ENCODE data around the gene BDP1. TPM values are rescaled to one million over a fixed set of nuclear protein-coding genes. Genes with fewer than 3 reads are reported as not detected.
"Not testable (repeated sequence)": the region's sequence is repeated elsewhere in the genome, so short reads cannot be mapped to it uniquely, and the experiment has no call there.

BDP1 gene
- total and polyA plus RNA-seq, 8 donors: 6.4 to 90.7 (median 31.1) TPM

DNA sequence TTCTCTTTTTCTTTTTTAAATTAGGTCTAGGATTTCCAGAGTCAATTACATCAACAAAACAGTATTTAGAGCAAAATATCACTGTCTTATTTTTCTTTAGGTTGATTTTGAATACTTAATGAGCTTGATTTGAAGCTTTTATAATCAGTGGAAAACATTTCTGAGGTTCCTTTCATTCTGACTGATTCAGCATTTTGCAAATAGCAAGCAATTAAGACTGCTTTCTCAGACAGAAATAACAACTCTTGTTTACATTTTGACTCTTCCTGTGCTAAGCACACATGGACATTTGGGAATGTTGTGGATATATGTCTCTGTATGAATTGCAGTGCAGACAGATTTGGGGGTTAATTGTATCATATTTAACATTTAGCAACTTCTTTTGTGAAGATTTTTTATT lies 109.4 kb downstream of the BDP1 start:
- no peaks in the 10 kb centered on the region for H3K4me1 ChIP-seq
- intact Hi-C loops (cut with DNase I; ENCODE audit: low total_unique reads): no loop called here
- H3K4me3 ChIP-seq: no peak overlapping the region
- TF ChIP-seq POLR2AphosphoS5 (IDR thresholded peaks at IDR 0.05) (no peak), EP300 (IDR thresholded peaks at IDR 0.05) (no peak), CTCF (IDR thresholded peaks at IDR 0.05) (no peak), POLR2A (IDR thresholded peaks at IDR 0.05) (no peak)
- no peak overlapping the region for H3K27ac ChIP-seq
- peaks cover 25 to 87% (median 73%) of the 10 kb centered on the region in 4 donors for H3K36me3 ChIP-seq
- no peak for DNase-seq
- H3K27me3 ChIP-seq: no peaks in the 10 kb centered on the region
- H3K9me3 ChIP-seq: no peaks in the 10 kb centered on the region

GRCh38 chr5:71569748-71570509 lies 114.5 kb downstream of the BDP1 start:
- H3K4me3 ChIP-seq: no peak overlapping the region
- H3K36me3 ChIP-seq: peaks cover 7 to 38% (median 26%) of the 10 kb centered on the region in 4 donors
- H3K27me3 ChIP-seq: no peaks in the 10 kb centered on the region
- no peak for TF ChIP-seq POLR2AphosphoS5 (IDR thresholded peaks at IDR 0.05)
- no peak overlapping the region for H3K27ac ChIP-seq
- intact Hi-C loops (cut with DNase I; ENCODE audit: low total_unique reads): no loop called here
- H3K9me3 ChIP-seq: no peaks in the 10 kb centered on the region
- WGBS, 5 donors: 73 to 89% (median 86%) methylated on average over 5 of the region's 5 CpGs
- H3K4me1 ChIP-seq: peaks cover 0 to 5% (median 0%) of the 10 kb centered on the region in 4 donors
- DNase-seq: no peak

GRCh38 chr5:71571811-71572210 lies 116.4 kb downstream of the BDP1 start:
- intact Hi-C loops (cut with DNase I; ENCODE audit: low total_unique reads); H3K4me1 ChIP-seq; H3K9me3 ChIP-seq; H3K4me3 ChIP-seq; DNase-seq; H3K27me3 ChIP-seq; H3K27ac ChIP-seq: not testable (repeated sequence)
- H3K36me3 ChIP-seq: peaks cover 7 to 21% (median 16%) of the 10 kb centered on the region in 4 donors
- WGBS, 5 donors: 46 to 68% (median 64%) methylated on average over 7 of the region's 7 CpGs

DNA sequence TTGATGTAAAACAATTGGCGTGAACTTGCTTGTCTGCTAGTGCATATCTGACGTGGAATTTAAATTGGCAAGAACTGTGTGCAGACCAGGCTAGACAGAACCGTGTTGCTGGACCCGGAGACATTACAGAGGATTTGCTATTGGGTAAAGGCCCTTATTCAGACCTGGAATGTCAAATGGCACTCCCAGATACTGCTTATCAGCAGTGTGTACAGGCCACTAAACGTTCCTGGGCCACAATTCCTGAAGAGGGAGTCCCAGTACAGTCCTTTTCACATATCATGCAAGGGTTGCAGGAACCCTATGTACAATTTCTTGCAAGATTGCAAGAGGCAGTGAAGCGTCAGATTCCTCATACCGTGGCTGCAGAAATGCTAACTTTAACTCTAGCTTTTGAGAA lies 118.1 kb downstream of the BDP1 start:
- Histone ChIP-seq H3K27me3 (no peaks in the 10 kb centered on the region), H3K27ac (no peak overlapping the region), H3K4me3 (no peak overlapping the region), H3K36me3 (peaks cover 0 to 15% (median 6%) of the 10 kb centered on the region in 4 donors), H3K4me1 (peaks cover 0 to 5% (median 0%) of the 10 kb centered on the region in 4 donors), H3K9me3 (no peaks in the 10 kb centered on the region)
- 30 to 56% (median 38%) methylated on average over 7 of the region's 7 CpGs for WGBS, 5 donors
- TF ChIP-seq POLR2AphosphoS5 (IDR thresholded peaks at IDR 0.05): no peak
- peak in 2 of 7 experiments; percentile 33 to 47 for TF ChIP-seq CTCF (IDR thresholded peaks at IDR 0.05)
- no peak for TF ChIP-seq POLR2A (IDR thresholded peaks at IDR 0.05)
- TF ChIP-seq EP300 (IDR thresholded peaks at IDR 0.05): no peak
- intact Hi-C loops (cut with DNase I; ENCODE audit: low total_unique reads): no loop called here
- DNase-seq: peak; percentile 66 to 72

GRCh38 chr5:71575588-71575987 lies 120.1 kb downstream of the BDP1 start:
- H3K27ac ChIP-seq; H3K36me3 ChIP-seq; H3K9me3 ChIP-seq; intact Hi-C loops (cut with DNase I; ENCODE audit: low total_unique reads); H3K27me3 ChIP-seq; DNase-seq; H3K4me3 ChIP-seq; H3K4me1 ChIP-seq: not testable (repeated sequence)
- WGBS, 5 donors: 92 to 96% (median 93%) methylated on average over 4 of the region's 4 CpGs

- Histone ChIP-seq H3K4me1 (peaks cover 0 to 5% (median 0%) of the 10 kb centered on the region in 4 donors), H3K27ac (no peak overlapping the region), H3K4me3 (no peak overlapping the region), H3K9me3 (no peaks in the 10 kb centered on the region), H3K27me3 (no peaks in the 10 kb centered on the region), H3K36me3 (peaks cover 0 to 8% (median 4%) of the 10 kb centered on the region in 4 donors)
- WGBS, 5 donors: 97 to 100% (median 100%) methylated on average over 3 of the region's 3 CpGs
- intact Hi-C loops (cut with DNase I; ENCODE audit: low total_unique reads): no loop called here
- no peak for DNase-seq
- TF ChIP-seq CTCF (IDR thresholded peaks at IDR 0.05): no peak
- TF ChIP-seq EP300 (IDR thresholded peaks at IDR 0.05): no peak
- no peak for TF ChIP-seq POLR2A (IDR thresholded peaks at IDR 0.05)
- TF ChIP-seq POLR2AphosphoS5 (IDR thresholded peaks at IDR 0.05): no peak
Observed at GRCh38 chr5:71576241-71576640, 120.8 kb downstream of the BDP1 start.

DNA sequence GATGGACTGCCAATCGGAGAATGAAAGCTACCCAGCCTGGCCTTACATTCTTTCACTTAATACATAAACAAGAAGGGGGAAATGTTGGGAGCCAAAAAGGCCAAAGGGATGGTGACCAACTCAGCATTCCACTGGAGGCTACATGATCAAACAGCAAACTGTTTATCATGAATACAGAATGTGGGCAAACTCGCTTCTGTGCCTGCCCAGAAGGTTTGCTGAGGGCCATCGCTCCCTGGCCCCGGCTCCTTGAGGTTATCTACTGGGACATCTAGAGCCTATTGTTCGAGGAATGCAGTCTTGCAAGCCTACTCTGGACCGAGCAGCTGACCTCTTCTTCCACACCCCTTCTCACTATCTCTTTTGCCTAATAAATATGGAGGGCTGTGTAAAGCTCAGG lies 122.4 kb downstream of the BDP1 start:
- H3K27me3 ChIP-seq; H3K36me3 ChIP-seq; DNase-seq; H3K4me3 ChIP-seq; H3K27ac ChIP-seq; H3K4me1 ChIP-seq; intact Hi-C loops (cut with DNase I; ENCODE audit: low total_unique reads); H3K9me3 ChIP-seq: not testable (repeated sequence)
- WGBS, 5 donors: 64 to 80% (median 77%) methylated on average over 6 of the region's 6 CpGs

Measured in stomach (tissue), 9 donors.